Stomach (tissue), 9 donors: ENCODE measurements around the gene DDX18. TPM values are rescaled to one million over a fixed set of nuclear protein-coding genes. Genes with fewer than 3 reads are reported as not detected.

Experiments
- DNase-seq, 2 donors: peaks; one replicate each; pipeline versions ENCODE4 v3.0.0 to v3.0.0-alpha.2; 2013 to 2019
- H3K27ac ChIP-seq, 5 donors: fragments of 200-600 bp in 4 of 5; sonication (generic) in 4 of 5; one replicate each; pipeline ENCODE4 v1.5.1; 2013 to 2019; ENCODE audit warnings: mild to moderate bottlenecking in 1 of 5, moderate library complexity in 1 of 5
- H3K27me3 ChIP-seq, 3 donors: fragments of 200-600 bp; sonication (generic); one replicate each; pipeline ENCODE4 v1.5.1; 2017 to 2019; ENCODE audit warnings: mixed run types in 1 of 3
- H3K36me3 ChIP-seq, 4 donors: fragments of 200-600 bp; sonication (generic); 1 replicate in 3 of 4; 2 replicates in 1 of 4; pipeline ENCODE4 v1.5.1; 2016 to 2019
- H3K4me1 ChIP-seq, 4 donors: fragments of 200-600 bp; sonication (generic); one replicate each; pipeline ENCODE4 v1.5.1; 2016 to 2019
- H3K4me3 ChIP-seq, 4 donors: fragments of 200-600 bp; sonication (generic) in 3 of 4; one replicate each; pipeline ENCODE4 v1.5.1; 2016 to 2019; ENCODE audit warnings: mild to moderate bottlenecking in 1 of 4
- H3K9me3 ChIP-seq, 4 donors: fragments of 200-600 bp; sonication (generic); one replicate each; pipeline ENCODE4 v1.5.1; 2016 to 2019
- CTCF ChIP-seq, 7 experiments: fragments of 450-650 bp in 4 of 7; fragments of 200-600 bp in 3 of 7; sonication (generic) in 3 of 7; IDR thresholded peaks; one replicate each; pipeline ENCODE4 v1.5.1; 2016 to 2019; ENCODE audit warnings: antibody characterized with exemption in 7 of 7, control low read depth in 2 of 7, mild to moderate bottlenecking in 1 of 7
- EP300 ChIP-seq: sonication (generic); formaldehyde crosslinking; IDR thresholded peaks from one replicate; pipeline ENCODE4 v1.6.1; 2017; ENCODE audit warnings: antibody characterized with exemption
- POLR2A ChIP-seq, 4 donors: fragments of 450-650 bp; IDR thresholded peaks; one replicate each; pipeline ENCODE4 v1.6.1; 2016; ENCODE audit warnings: antibody characterized with exemption in 4 of 4, control low read depth in 2 of 4, mild to moderate bottlenecking in 1 of 4, moderate library complexity in 1 of 4
- POLR2AphosphoS5 ChIP-seq, 3 donors: sonication (generic); formaldehyde crosslinking; IDR thresholded peaks; one replicate each; pipeline ENCODE4 v1.6.1; 2016; ENCODE audit warnings: antibody characterized with exemption in 3 of 3
- WGBS, 5 donors: extraction: QIAGEN DNeasy Blood & Tissue Kit in 3 of 5; methylation state at CpG; one replicate each; pipeline versions ENCODE4 v1.1.5 to v1.1.7; 2013 to 2018; 5-methylcytosine and 5-hydroxymethylcytosine counted together
- intact Hi-C: fragments of 100-400 bp; cut with DNase I; formaldehyde crosslinking; loops from one replicate; pipeline ENCODE4 v1.15.1; 2023; ENCODE audit warnings: low total_unique reads
- polyA plus RNA-seq, 3 donors: library from polyadenylated mRNA; stranded (reverse); fragments of 200-250 nt; gene quantifications; one replicate each; pipeline ENCODE4 v1.2.3, GENCODE V29; 2013
- total RNA-seq, 5 donors: library from RNA; depleted of rRNA; stranded (reverse); fragments of >200 nt; gene quantifications; one replicate each; pipeline versions ENCODE4 v1.1.0 to v1.2.3, GENCODE V29; 2014 to 2016
- donor health status: healthy with polysubstance abuse.
- donor health status: Bipolar disorder and iron deficiency.
- donor health status: healthy.

DDX18 gene
- total and polyA plus RNA-seq, 8 donors = 16.5 to 87.4 (median 26.5) TPM

GRCh38 chr2:117853873-117854272 is 39.4 kb downstream of the DDX18 start:
- 64 to 77% (median 75%) methylated on average over 7 to 8 of the region's 8 CpGs for WGBS, 5 donors
- DNase-seq = no peak
- TF ChIP-seq POLR2A (IDR thresholded peaks at IDR 0.05) (no peak), CTCF (IDR thresholded peaks at IDR 0.05) (no peak), POLR2AphosphoS5 (IDR thresholded peaks at IDR 0.05) (no peak), EP300 (no peak)
- Histone ChIP-seq H3K27me3 (peaks cover 0 to 60% (median 8%) of the 10 kb centered on the region in 3 donors), H3K9me3 (no peaks in the 10 kb centered on the region), H3K27ac (no peak overlapping the region), H3K4me3 (no peak overlapping the region), H3K4me1 (peaks cover 0 to 3% (median 0%) of the 10 kb centered on the region in 4 donors), H3K36me3 (no peaks in the 10 kb centered on the region)
- intact Hi-C loops = no loop called here

GRCh38 chr2:117854610-117855009 is 40.1 kb downstream of the DDX18 start:
- Histone ChIP-seq H3K4me1 (peaks cover 0 to 3% (median 0%) of the 10 kb centered on the region in 4 donors), H3K27ac (no peak overlapping the region), H3K9me3 (peaks cover 0 to 7% (median under 1%) of the 10 kb centered on the region in 4 donors), H3K36me3 (no peaks in the 10 kb centered on the region), H3K4me3 (no peak overlapping the region), H3K27me3 (peaks cover 0 to 60% (median 15%) of the 10 kb centered on the region in 3 donors)
- 45 to 72% (median 50%) methylated on average over 6 of the region's 6 CpGs for WGBS, 5 donors
- DNase-seq = no peak
- TF ChIP-seq EP300 = no peak
- intact Hi-C loops = no loop called here

DNA sequence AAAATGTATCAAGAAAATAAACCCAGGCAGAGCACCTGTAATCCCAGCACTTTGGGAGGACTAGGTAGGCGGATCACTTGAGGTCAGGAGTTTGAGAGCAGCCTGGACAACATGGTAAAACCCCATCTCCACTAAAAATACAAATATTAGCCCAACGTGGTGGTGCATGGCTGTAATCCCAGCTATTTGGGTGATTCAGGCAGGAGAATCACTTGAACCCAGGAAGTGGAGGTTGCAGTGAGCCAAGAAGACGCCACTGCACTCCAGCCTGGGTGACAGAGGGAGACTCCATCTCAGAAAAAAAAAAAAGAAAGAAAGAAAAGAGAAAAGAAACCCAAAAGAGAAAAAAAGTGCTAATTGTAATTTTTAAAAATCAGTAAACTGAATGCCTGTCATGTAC is 41.4 kb downstream of the DDX18 start:
- H3K27ac ChIP-seq = no peak overlapping the region
- TF ChIP-seq EP300 (no peak), POLR2A (IDR thresholded peaks at IDR 0.05) (no peak), CTCF (IDR thresholded peaks at IDR 0.05) (no peak), POLR2AphosphoS5 (IDR thresholded peaks at IDR 0.05) (no peak)
- H3K4me3 ChIP-seq = no peak overlapping the region
- 53 to 67% (median 62%) methylated on average over 3 of the region's 3 CpGs for WGBS, 5 donors
- H3K9me3 ChIP-seq = peaks cover 0 to 16% (median 4%) of the 10 kb centered on the region in 4 donors
- H3K36me3 ChIP-seq = no peaks in the 10 kb centered on the region
- no peaks in the 10 kb centered on the region for H3K4me1 ChIP-seq
- peaks cover 0 to 65% (median 26%) of the 10 kb centered on the region in 3 donors for H3K27me3 ChIP-seq
- intact Hi-C loops = no loop called here
- no peak for DNase-seq

DNA sequence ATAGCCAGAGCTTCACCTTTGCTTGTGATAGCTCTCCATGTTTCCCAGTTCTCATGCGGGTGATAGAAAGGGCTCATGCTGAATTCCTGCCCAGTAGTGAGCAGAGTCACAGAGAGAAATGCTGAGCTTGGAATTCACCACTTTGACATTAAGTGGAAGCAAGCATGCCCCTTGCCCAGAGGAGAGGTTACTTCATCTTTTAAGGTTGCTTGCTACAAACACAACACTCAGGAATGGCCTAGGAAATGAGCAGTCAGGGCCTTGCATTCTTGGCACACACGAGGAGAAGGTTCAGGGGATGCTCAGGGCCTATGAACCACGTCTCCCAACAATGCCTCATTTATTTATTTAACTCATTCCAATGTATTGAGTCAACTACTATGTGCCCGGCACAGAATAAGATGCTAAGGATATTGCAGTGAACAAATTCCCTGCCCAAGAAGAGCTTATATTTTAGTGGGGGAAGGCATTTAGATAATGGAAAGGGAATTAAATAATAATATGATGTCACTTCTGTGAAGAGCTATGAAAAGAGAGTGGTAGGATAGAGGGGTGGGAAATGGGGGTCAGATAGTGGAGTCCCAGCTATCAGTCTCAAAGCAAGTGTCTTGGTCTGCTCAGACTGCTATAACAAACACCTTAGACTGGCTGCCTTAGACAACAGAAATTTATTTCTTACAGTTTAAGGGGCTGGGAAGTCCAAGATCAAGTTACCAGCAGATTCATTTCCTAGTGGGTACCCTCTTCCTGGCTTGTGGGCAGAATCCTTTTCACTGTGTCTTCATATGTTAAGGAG is 42.1 kb downstream of the DDX18 start:
- no peak overlapping the region for H3K27ac ChIP-seq
- H3K36me3 ChIP-seq = no peaks in the 10 kb centered on the region
- 26 to 40% (median 35%) methylated on average over 4 of the region's 4 CpGs for WGBS, 5 donors
- peaks cover 0 to 16% (median 4%) of the 10 kb centered on the region in 4 donors for H3K9me3 ChIP-seq
- intact Hi-C loops = no loop called here
- no peak for DNase-seq
- H3K27me3 ChIP-seq = peaks cover 0 to 61% (median 25%) of the 10 kb centered on the region in 3 donors
- no peak overlapping the region for H3K4me3 ChIP-seq
- TF ChIP-seq POLR2AphosphoS5 (IDR thresholded peaks at IDR 0.05) (no peak), POLR2A (IDR thresholded peaks at IDR 0.05) (no peak), CTCF (IDR thresholded peaks at IDR 0.05) (no peak), EP300 (no peak)
- no peaks in the 10 kb centered on the region for H3K4me1 ChIP-seq

DNA sequence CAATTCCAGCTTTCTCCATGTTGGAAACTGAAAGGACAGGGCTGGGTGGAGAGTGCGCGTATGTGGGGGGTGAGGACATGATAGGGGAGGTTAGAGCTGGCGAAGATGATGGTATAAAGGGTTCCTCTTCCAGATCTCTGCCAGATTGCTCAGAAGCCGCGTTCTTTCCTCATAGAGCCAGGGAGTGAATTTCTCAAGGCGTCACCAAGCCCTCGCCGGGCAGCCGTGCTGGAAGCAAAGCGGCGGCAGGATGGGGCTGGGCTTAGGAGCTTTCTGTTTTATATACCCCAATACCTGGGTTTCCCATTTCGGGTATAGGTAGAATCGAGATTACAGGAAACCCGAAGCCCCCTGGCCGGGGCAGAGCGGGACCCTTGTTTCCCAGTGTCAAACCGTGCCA is 43.8 kb downstream of the DDX18 start:
- Histone ChIP-seq H3K36me3 (no peaks in the 10 kb centered on the region), H3K9me3 (peaks cover 0 to 16% (median 4%) of the 10 kb centered on the region in 4 donors), H3K4me1 (no peaks in the 10 kb centered on the region), H3K4me3 (no peak overlapping the region), H3K27me3 (peaks cover 0 to 49% (median 22%) of the 10 kb centered on the region in 3 donors), H3K27ac (no peak overlapping the region)
- DNase-seq = no peak
- WGBS, 5 donors = 64 to 96% (median 75%) methylated on average over 16 to 17 of the region's 17 CpGs
- TF ChIP-seq POLR2A (IDR thresholded peaks at IDR 0.05) (no peak), EP300 (no peak), CTCF (IDR thresholded peaks at IDR 0.05) (no peak), POLR2AphosphoS5 (IDR thresholded peaks at IDR 0.05) (no peak)
- intact Hi-C loops = no loop called here
